Coronary artery (tissue), 2 donors: ENCODE data around the gene MARCO.
A peak's percentile ranks its signal among the peaks of the same experiment; 100 is the strongest.

Experiments
- DNase-seq: peaks from one replicate; pipeline ENCODE4 v3.0.0-alpha.2; 2017; ENCODE audit warnings: low spot score
- H3K27ac ChIP-seq, 2 donors: fragments of 200-600 bp; sonication (generic); one replicate each; pipeline ENCODE4 v1.5.1; 2016 to 2019
- H3K4me3 ChIP-seq: fragments of 200-600 bp; sonication (generic); 2 replicates; pipeline ENCODE4 v1.5.1; 2016; ENCODE audit warnings: mild to moderate bottlenecking, moderate library complexity
- CTCF ChIP-seq: fragments of 200-600 bp; sonication (generic); IDR thresholded peaks from one replicate; pipeline ENCODE4 v1.5.1; 2019; ENCODE audit warnings: antibody characterized with exemption

MARCO gene

GRCh38 chr2:118967124-118967880 is 25.3 kb downstream of the MARCO start:
- no peak for TF ChIP-seq CTCF
- H3K27ac ChIP-seq = peak overlapping the region in 1 of 2 donors; percentile 39
- DNase-seq = no peak
- H3K4me3 ChIP-seq = no peak overlapping the region

GRCh38 chr2:118968042-118968441 is 26.0 kb downstream of the MARCO start:
- Histone ChIP-seq H3K27ac (peak overlapping the region in 1 of 2 donors; percentile 39), H3K4me3 (no peak overlapping the region)
- TF ChIP-seq CTCF = no peak
- no peak for DNase-seq

- TF ChIP-seq CTCF = no peak
- H3K27ac ChIP-seq = peak overlapping the region in 1 of 2 donors; percentile 62
- peak; percentile 68 for DNase-seq
- H3K4me3 ChIP-seq = no peak overlapping the region
Measured at GRCh38 chr2:118968961-118969733, 27.2 kb downstream of the MARCO start.

- no peak for DNase-seq
- TF ChIP-seq CTCF = no peak
- H3K27ac ChIP-seq = peak overlapping the region in 1 of 2 donors; percentile 62
Measured at GRCh38 chr2:118969734-118970395, 27.9 kb downstream of the MARCO start.

GRCh38 chr2:118970396-118971135 is 28.6 kb downstream of the MARCO start:
- no peak overlapping the region for H3K4me3 ChIP-seq
- DNase-seq = no peak
- TF ChIP-seq CTCF = no peak
- peak overlapping the region in 1 of 2 donors; percentile 48 for H3K27ac ChIP-seq

More at GRCh38 chr2:118969734-118970395, 27.9 kb downstream of the MARCO start:
- H3K4me3 ChIP-seq = no peak overlapping the region

GRCh38 chr2:118971245-118972122 is 29.5 kb downstream of the MARCO start:
- TF ChIP-seq CTCF = no peak
- Histone ChIP-seq H3K27ac (peak overlapping the region in 1 of 2 donors; percentile 11), H3K4me3 (no peak overlapping the region)
- DNase-seq = no peak
